ENCODE results near the gene C11orf86. TPM values are rescaled to one million over a fixed set of nuclear protein-coding genes. Genes with fewer than 3 reads are reported as not detected.

The C11orf86 gene
- total and polyA plus RNA-seq, 11 donors, result not detected

GRCh38 chr11:67016550-67016949, 41.4 kb downstream of the C11orf86 start:
- Histone ChIP-seq H3K36me3 (no peaks in the 10 kb centered on the region), H3K4me1 (no peaks in the 10 kb centered on the region), H3K27ac (no peak overlapping the region), H3K4me3 (no peak overlapping the region), H3K9me3 (no peaks in the 10 kb centered on the region), H3K27me3 (peaks cover 0 to 2% (median 0%) of the 10 kb centered on the region in 9 donors)
- no peak for DNase-seq
- 79 to 88% (median 85%) methylated on average over 5 of the region's 5 CpGs for WGBS, 4 donors
- no peak for ATAC-seq
- intact Hi-C loops (cut with DNase I), result no loop called here
- TF ChIP-seq CTCF (IDR thresholded peaks at IDR 0.05) (no peak), POLR2A (IDR thresholded peaks at IDR 0.05) (no peak)

- Histone ChIP-seq H3K27ac (no peak overlapping the region), H3K9me3 (no peaks in the 10 kb centered on the region), H3K4me1 (peaks cover 0 to 21% (median 8%) of the 10 kb centered on the region in 12 donors), H3K4me3 (no peak overlapping the region), H3K27me3 (peaks cover 0 to 42% (median 13%) of the 10 kb centered on the region in 9 donors), H3K36me3 (no peaks in the 10 kb centered on the region)
- intact Hi-C loops (cut with DNase I), result no loop called here
- TF ChIP-seq POLR2A (IDR thresholded peaks at IDR 0.05) (no peak), CTCF (IDR thresholded peaks at IDR 0.05) (no peak)
- WGBS, 4 donors, result 88 to 94% (median 91%) methylated on average over 6 of the region's 6 CpGs
- DNase-seq, result no peak
- ATAC-seq, result no peak
Measured at GRCh38 chr11:67020949-67021348, 45.8 kb downstream of the C11orf86 start.

- Histone ChIP-seq H3K27me3 (peaks cover 0 to 50% (median 13%) of the 10 kb centered on the region in 9 donors), H3K4me3 (peak overlapping the region in 10 of 12 donors; percentile 35 to 60 (median 44)), H3K4me1 (peaks cover 0 to 21% (median 8%) of the 10 kb centered on the region in 12 donors), H3K36me3 (no peaks in the 10 kb centered on the region), H3K9me3 (no peaks in the 10 kb centered on the region), H3K27ac (no peak overlapping the region)
- intact Hi-C loops (cut with DNase I), result no loop called here
- TF ChIP-seq CTCF (IDR thresholded peaks at IDR 0.05), result no peak
- TF ChIP-seq POLR2A (IDR thresholded peaks at IDR 0.05), result no peak
- 16 to 21% (median 18%) methylated on average over 16 to 20 of the region's 20 CpGs for WGBS, 4 donors
- DNase-seq, result peak in 1 of 5 donors; percentile 27
- ATAC-seq, result peak; percentile 18 to 34 (median 28)
Measured at GRCh38 chr11:67022341-67022933, 47.3 kb downstream of the C11orf86 start.

GRCh38 chr11:67022961-67023956, 48.2 kb downstream of the C11orf86 start, which contains the start of gene SYT12:
SYT12 (plus strand) TSS chr11:67023134; CDS start chr11:67030145, 7,011 bp downstream.
- peak in 1 of 5 donors; percentile 39 for DNase-seq
- 1 to 3% (median 2%) methylated on average over 56 to 118 of the region's 118 CpGs for WGBS, 4 donors
- peak within 1 kb of the TSS in 10 of 12 donors; percentile 39 to 60 (median 46) for H3K4me3 ChIP-seq
- intact Hi-C loops (cut with DNase I), result no loop called here
- peak in 2 of 4 donors; percentile 40 to 56 for ATAC-seq
- H3K27ac ChIP-seq, result no peak within 1 kb of the TSS
- H3K9me3 ChIP-seq, result no peaks in the 10 kb centered on the region
- H3K4me1 ChIP-seq, result peaks cover 0 to 21% (median 8%) of the 10 kb centered on the region in 12 donors
- no peaks in the 10 kb centered on the region for H3K36me3 ChIP-seq
- peaks cover 0 to 50% (median 13%) of the 10 kb centered on the region in 9 donors for H3K27me3 ChIP-seq
- TF ChIP-seq POLR2A (IDR thresholded peaks at IDR 0.05) (no peak), CTCF (IDR thresholded peaks at IDR 0.05) (no peak)

Data from heart left ventricle (tissue), 16 donors.